Pons (tissue), 1 donor: ENCODE data around the gene NTM.

Experiments
- DNase-seq: peaks from one replicate; pipeline ENCODE4 v3.0.0-alpha.2; 2016; ENCODE audit warnings: low spot score

The NTM gene

DNA sequence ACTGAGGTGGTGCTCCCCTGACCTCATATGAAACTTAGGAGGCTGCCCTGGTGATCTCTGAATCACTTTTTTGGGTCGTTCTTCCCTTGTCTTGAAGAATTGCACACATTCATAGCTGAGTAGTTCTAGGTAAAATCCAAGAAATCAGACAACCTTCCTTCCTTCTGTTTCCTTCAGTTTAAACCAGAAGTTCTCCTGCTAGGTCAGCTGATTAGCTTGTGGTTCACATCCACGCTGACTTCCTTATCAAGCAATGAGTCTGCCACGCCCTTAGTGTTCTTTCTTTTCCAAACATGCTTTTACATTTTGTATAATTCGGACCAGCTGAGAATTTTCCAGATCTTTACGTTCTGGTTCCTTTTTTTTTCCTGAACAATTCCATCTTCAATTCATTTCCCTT, 892.8 kb downstream of the NTM start:
- no peak for DNase-seq

DNA sequence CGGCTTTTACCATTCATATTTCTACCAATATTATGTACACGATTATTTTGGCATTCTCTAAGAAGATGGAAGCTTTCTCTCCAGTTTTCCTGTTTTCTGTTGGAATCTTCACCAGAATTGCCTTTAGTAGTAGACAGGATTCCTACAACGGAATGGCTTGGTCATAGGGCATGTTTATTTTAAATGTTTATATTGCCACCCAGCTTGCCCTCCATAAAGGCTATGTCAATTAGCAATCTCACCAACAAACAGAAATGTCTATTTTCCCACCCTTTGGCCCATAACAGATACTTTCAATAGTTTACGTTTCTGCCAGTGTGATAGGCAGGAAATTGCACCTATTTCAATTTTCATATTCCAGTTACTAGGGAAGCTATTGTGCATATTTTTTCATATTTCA, 893.5 kb downstream of the NTM start:
- DNase-seq = no peak

DNA sequence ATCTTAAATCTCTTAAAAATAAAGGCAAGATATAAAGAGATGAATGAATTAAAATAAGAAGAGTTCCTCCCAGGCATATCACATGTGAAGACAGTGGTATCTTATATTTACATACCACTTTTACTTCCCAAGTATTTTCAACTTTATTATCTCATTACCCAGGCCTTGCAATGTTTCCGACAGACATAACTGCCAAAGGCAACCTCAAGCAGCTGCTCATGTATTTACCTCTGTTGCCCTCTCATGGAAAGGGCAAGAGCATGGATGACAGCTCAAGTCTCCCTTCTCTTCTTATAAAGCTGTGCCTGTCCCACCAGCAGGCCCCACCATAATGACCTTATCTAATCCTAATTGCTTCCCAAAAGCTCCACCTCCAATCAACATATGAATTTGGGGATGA, 894.2 kb downstream of the NTM start:
- DNase-seq = no peak

DNA sequence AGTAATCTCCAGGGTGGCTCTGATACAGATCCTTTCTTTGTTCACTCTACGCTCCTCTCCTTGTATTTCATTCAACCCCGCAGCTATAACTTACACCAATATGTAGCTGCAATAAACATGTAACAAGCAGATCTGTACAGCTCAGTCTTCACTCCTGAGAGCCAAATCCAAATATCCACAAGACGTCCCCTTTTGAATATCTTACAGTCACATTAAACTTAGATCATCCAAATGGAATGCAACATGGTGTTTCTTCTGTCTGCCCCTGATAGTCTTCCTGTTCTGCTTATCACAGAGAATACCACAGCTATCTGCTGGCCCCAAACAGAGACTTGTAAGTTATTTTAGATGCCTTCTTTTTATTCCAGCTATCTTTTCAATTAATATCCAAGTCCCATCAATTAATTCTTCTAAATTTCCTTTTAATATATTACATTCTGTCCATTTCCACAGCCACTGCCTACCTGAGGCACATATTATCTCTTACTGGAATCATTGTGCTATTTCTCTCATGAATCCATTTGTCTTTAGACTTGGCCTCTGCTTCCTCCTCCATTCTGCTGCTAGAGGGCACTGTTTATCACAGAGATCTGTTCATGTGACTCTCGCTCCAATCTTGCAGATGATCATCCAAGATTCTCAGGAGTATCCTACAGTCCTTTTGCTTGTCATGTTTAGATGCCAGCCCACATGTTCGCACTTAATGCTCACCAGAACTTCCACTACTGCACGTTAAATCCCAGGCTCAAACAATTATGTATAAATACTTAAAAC, 908.6 kb downstream of the NTM start:
- DNase-seq = peak; percentile 64

DNA sequence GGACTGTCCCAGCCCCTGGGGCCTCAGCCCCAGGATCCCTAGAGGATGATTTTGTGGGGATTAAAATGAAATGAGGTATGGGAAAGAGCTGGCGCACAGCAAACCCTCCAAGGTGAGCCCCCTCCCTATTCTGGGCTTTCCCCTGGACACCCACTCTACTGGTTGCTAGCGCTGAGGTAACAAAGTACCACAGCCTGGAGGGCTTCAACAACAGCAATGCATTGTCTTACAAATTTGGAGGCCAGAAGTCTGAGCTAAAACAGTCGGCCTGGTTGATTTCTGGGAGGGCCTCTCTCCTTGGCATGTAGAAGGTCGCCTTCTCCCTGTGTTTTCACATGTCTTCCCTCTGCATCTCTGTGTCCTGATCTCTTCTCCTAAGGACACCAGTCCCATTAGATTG, 913.6 kb downstream of the NTM start:
- DNase-seq = no peak

DNA sequence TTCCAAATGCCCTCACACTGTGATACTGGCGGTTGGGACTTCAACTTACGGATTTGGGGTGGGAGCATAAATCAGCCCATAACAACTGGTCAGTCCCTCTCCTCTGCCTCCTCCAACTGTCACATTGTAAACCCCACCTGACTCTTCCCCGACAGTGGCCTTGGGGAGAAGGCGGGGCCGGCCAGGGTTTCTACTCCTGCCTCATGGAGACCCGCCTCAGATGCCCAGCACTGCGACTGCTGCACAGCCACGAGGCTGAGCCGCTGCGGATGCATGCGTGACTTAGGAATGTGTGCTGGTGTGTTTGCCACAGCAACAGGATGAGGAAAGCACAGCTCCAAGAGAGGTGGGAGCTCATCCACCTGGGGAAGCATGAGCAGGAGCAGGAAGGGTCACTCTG, 914.2 kb downstream of the NTM start:
- DNase-seq = no peak

DNA sequence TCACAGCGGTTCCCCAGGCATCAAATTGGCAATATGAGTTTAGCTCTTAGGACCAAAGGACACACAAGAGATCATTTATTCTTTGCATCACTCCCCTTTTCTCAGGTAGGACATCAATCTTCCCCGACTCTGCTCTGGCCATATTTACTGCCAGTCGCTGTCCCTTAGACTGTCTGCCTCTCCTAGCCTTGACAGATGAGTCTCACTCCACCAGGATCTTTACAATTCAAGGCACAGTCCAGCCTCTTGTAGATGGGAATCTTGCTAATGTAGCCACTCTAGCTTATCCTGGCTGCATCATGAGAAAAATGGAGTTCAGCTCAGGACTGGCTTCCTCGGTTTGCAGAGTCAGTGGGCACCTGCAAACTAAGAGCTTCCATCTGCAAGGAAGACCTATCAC, 915.2 kb downstream of the NTM start:
- DNase-seq = no peak

DNA sequence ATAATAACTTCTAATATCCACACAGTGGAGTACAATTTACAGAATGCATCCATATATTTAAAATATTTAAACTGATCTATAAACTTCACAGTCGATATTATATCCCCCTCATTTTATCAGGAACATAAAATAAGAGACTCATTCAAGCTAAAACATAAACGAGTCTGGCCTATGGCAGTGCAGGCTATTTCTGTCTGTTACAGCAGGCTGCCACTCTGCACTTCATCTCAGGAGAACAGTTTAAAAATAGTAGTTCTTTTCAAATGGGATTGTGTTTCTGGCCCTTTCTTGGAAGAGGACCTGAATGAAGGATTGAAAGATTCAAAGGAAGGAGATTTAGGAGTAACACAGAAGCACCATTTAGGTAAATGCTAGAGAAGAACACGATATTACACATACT, 915.7 kb downstream of the NTM start:
- DNase-seq = no peak

DNA sequence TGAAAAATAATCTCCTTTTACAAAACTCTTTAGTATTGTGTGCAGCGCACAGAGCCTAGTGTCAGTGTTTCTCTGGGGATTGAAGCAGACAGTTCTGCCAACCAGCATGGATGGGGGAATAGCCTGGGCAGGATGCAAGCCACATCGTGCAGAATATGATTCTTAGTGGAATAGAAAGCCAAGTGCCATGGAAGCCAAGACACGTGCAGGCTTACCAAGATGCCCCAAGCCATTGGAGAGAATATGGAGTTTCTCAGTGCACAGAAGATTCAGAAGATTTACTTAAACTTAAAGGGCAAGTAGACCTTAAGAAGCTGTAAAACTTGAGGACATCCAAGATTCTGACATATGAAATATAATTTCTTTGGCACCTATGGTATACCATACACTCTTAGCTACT, 917.6 kb downstream of the NTM start:
- no peak for DNase-seq

DNA sequence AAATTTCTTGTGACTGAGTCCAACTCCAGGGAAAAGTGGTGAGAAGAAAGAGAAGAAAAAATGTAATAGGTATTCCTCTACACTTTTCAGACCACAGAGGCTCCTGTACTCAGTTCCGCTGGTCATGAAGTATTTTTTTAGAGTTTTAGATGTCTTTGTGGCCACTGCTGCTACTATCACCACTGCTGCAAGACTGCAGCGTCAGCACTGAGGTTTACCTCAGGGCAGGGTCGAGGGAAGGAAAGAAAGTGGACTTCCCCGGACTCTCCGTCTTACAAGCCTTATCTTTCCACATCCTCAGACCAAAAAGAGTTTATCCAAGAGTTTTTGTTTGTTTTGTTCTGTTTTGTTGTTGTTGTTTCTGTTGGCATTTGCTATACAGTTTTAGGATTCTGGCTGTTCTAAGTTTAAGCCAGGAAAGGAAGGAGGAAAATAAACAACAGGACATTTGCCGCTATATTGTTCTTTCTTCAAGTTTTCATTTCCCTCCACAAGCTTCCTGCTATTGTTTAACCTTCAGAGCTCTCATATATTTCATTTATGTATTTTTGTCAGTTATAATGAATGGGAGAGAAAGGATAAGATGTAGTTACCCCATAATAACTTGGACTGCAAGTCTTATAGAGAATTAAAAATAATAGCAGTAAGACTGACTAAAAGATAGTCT, 919.3 kb downstream of the NTM start:
- no peak for DNase-seq

DNA sequence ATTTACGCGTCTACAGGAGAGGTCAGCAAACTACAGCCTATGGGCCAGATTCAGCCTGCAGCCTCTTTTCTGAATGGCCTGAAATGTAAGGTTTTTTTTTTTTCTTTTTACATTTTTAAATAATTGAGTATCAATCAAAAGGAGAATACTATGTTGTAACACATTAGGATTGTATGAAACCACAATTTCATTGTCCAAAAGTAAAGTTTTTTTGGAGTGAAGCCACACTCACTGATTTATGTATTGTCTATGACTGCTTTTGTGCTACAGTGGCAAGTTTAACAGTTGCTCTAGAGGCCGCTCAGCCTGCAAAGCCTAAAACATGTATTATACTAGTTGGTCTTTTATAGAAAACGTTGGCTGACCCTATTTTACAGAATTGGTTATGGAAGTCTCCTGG, 923.2 kb downstream of the NTM start:
- no peak for DNase-seq

DNA sequence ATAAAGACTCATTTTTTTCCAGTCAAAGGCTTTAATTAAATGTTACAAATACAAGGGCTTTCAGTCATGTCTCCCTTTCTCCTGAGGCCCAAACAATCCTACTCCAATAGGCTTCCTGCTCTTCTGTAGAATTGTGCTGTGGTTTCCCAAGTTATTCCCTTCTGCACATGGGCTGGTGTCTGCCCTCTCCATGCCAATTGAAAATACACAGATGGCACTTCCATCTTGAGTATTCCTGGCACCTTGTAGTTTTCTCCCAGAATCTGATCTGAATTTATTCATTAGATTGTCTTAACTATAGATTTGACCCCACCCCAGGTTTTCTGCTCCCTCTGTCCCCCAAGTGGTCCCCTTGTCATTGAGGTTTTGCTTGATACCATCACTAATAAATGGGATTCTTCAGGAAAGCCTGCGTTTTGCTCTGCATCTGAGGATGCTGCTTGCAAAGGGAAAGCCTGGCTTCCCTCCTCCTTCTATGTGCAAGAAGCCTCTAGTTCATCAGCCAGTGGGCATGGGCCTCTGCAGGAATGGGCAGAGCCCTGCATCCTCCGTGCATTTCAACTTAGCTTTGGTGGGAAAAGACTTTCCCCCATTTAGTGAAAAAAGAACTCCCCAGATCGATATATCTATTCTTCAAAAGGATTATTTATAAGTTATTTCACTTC, 926.7 kb downstream of the NTM start:
- DNase-seq = no peak

DNA sequence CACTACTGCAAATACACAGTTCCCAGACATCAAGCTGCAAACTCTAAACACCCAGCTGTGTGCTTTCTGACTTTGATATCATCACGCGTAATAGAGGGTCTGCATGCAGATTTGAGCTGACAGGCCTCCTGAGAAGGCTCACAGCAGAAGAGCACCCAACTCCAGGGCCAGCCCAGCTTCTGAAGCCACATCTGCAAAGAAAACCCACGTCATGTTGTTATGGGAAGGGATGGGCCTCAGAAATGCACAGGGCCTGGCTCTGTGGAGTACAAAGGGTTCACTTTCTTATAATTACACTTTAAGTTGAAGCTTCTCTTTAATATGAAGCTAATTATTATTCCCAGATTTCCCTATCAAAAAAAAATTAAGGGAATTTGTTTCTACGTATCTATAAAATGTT, 927.9 kb downstream of the NTM start:
- no peak for DNase-seq

DNA sequence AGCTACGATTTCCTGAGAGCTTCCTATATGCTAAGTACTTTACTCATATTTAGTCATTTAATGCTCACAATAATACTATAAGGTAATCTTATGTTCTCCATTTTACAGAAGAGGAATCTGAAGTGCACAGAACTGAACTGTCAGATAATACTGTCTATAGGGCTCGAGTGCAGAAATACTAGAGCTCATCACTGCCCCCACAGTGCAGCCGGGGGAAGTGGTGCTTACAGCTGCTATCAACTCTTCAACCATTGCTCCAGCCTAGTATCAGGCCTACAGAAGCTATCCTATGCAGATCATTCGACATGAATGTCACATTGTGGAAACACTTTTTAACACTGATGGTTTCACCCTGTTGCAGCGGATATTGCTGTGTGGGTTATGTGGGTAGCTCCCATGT, 929.9 kb downstream of the NTM start:
- no peak for DNase-seq

DNA sequence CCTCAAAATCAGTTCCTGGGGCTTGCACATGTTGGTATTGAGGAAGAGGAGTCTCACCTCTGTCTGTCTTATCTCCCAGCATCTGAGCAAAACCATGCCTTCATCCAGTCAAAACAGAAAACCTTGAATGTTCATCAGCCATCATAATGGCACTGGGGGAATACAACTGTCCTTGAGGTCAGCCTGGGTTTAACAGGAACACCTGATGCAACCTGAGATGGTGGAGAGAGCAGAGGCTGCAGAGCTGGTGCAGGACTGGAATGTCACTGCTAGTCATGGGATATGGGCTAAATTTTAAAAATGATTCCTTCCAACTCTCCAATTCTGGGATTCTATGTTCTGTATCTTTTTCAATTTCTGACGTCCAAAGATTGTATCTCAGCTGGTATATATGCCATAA, 931.0 kb downstream of the NTM start:
- DNase-seq = no peak

DNA sequence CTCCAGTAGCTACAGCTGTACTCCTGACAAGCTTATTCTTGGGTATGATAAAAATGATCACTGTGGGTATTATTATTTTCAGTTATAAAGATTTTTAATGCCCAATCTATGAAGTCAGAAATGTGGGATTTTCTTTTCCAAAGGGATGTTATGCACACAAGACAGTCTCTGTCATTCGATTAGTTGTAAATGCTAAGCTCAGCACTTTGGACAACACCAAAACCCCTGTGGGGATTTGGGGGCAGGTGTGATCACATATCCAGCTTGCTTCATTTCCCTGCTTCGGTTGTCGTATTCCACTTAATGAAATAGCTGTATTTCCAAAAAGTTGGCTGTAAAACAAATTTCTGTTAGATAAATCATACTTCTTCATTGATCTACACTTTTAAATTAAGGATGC, 931.5 kb downstream of the NTM start:
- DNase-seq = no peak

DNA sequence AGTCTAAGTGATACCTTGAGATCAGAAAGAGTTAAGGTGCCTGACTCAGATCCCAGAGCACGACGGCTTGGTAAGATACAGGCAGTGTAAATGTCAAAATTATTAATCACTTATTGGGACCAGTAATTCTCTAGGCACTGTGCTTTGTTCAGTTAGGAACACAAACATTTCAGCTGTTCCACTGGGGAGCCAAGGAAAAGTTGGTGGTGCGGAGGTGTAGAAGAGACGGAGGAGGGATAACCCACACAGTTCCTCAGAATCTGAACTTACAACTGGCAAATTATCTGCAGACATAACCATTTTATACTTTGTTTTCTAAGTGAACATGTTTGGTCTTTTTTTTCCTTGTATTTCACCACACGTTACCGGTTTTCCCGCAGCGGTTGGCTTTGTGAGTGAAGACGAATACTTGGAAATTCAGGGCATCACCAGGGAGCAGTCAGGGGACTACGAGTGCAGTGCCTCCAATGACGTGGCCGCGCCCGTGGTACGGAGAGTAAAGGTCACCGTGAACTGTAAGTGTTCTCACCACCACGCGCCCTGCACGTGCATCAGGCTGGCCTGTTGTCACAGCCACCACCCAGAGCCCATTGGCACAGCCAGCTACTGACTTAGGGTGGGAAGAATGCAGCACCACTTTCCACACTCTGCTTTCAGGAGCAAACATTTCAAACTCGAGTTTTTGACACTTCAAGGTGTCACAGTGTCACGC, 937.0 kb downstream of the NTM start:
- no peak for DNase-seq

DNA sequence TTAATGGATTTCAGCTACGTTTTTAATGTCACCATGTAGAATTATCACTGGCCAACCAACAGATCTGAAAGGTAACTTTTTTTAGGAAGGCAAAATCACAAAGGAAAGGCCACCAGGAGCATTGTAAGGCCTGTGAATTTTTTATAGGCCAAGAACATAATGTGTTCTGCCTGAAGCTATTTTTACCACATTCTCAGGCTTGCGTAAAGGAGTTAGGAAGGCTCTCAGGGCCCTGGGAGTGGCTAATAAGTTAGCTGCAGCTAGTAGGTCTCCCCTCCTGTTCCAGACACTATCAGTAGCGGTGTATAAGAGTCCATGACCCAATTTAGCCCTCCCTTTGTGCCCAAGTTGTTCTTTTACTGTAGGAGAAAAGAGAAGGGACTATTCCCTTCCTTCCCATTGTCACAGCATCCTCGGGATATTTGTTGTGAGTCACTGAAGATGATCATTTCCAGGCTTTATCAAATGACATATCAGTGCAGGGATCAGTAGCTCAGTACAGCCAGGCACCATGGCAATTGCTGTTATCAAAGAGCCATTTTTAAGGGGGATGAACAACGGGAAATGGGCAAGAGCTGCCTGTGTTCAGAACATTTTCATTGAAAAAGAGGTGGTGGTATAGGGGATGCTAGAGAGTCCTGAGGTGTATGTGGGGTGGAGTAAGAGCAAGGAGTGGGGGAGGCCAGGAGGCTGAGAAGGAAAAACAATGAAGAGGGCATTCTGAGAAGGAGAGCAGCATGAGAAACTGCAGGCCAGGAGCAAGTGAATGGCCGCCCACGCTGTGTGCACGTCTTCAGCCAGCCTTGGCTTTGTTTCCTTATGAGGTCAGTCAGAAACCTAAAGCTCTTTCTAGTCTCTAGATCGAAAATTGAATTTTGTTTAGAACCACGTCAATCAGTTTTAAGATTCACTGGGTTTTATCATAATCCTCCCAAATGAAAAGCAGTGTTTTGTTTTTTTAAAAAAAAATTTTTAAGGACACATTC, 940.3 kb downstream of the NTM start:
- no peak for DNase-seq

DNA sequence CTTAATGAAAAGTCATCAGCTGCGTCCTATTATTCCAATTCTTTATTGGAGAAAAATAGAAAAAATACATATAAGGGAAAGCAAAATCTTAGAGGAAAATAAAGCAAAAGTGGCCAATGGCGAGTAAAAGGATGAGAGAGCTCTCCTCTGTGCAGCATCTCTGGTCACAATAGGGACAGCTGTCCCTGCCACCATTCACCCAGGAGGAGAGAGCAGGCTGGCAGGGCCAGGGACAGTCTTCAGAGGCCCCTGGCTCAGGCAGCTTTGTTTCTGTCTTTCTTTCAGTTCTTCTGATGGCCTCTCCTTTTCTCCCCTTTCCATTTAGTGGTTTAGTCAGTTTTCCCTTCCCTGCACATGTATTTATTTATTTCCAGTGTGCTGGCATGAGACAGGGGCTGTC, 941.3 kb downstream of the NTM start:
- peak; percentile 73 for DNase-seq

DNA sequence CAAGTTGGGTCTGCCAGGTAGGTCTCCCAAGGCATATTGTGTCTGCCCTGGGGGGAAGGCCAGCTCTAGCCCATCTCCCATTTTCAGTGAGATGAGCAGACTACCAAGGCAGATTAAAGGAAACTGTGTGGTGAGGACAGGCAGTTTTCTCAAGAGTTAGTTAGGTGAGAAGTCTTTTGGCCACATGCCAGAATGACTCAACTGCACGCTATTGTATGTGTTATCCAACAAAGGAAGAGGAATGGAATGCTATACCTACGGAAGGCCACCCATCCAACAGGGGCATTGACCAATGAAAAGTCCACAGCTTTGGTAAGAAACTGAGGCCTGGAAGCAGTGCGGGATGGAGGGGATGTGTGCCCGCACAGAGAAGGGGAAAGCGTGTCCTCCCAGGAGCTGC, 941.7 kb downstream of the NTM start:
- DNase-seq = no peak

DNA sequence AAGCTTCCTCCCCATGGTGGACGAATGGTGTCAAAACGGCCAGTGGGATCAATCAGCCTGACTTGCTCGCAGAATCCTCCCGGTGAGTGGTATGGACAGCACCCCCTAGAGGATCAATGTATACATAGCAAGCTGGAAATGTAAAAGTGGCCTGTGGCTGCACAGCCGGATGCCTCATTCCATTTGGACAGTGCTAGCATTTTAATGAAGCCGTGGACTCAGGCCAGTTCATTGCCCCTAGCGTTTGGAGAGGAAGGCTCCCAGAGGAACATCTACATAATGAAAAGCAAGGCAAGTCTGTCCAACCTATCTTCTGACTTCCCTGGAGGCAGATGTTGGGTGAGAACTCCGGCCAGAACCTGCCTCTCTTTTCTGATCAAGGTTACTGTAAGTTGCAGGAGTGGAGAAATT, 942.3 kb downstream of the NTM start:
- peak; percentile 75 for DNase-seq
